Gastrocnemius medialis (tissue), 4 donors: ENCODE measurements around the gene BLTP3A.

Source experiments
- CTCF ChIP-seq, 5 experiments: fragments of 450-650 bp in 3 of 5; fragments of 200-600 bp in 2 of 5; sonication (generic) in 2 of 5; IDR thresholded peaks in 4 of 5; conservative IDR thresholded peaks in 1 of 5; 1 replicate in 4 of 5; 2 replicates in 1 of 5; pipeline ENCODE4 v1.5.1; 2016 to 2019; ENCODE audit warnings: antibody characterized with exemption in 5 of 5, mild to moderate bottlenecking in 3 of 5, moderate library complexity in 3 of 5
- POLR2A ChIP-seq, 2 donors: fragments of 450-650 bp; IDR thresholded peaks; one replicate each; pipeline ENCODE4 v1.6.1; 2017; ENCODE audit warnings: antibody characterized with exemption in 2 of 2, mild to moderate bottlenecking in 2 of 2, moderate library complexity in 2 of 2

GRCh38 chr6:34817446-34817845, 25.6 kb downstream of the BLTP3A start:
- no peak for TF ChIP-seq CTCF (IDR thresholded peaks at IDR 0.05 in 4 of 5, conservative IDR thresholded peaks at IDR 0.05 in 1 of 5)
- no peak for TF ChIP-seq POLR2A (IDR thresholded peaks at IDR 0.05)
